Right cardiac atrium (tissue), 5 donors: ENCODE data around the gene CASP8AP2. TPM values are rescaled to one million over a fixed set of nuclear protein-coding genes. Genes with fewer than 3 reads are reported as not detected.

ENCODE experiments used
- ATAC-seq, 2 donors: fragments of 200-7000 bp; cut with Tn5 transposase; one replicate each; pipeline versions ENCODE4 v1.8.0 to v1.9.1; 2020; ENCODE audit warnings: moderate library complexity in 2 of 2, mild to moderate bottlenecking in 1 of 2
- DNase-seq, 3 donors: peaks; one replicate each; pipeline ENCODE4 v3.0.0-alpha.2; 2020
- H3K27ac ChIP-seq: one replicate; pipeline ENCODE4 v1.5.1; 2013; ENCODE audit warnings: mild to moderate bottlenecking, low read length, control low read depth, moderate library complexity
- H3K27me3 ChIP-seq: one replicate; pipeline ENCODE4 v1.6.1; 2013; ENCODE audit not compliant: control insufficient read depth, insufficient read depth
- H3K4me1 ChIP-seq: one replicate; pipeline ENCODE4 v1.6.1; 2013; ENCODE audit warnings: low read length; ENCODE audit not compliant: control insufficient read depth, insufficient read depth
- H3K4me3 ChIP-seq: one replicate; pipeline ENCODE4 v1.5.1; 2013; ENCODE audit warnings: low read length, control low read depth
- H3K9me3 ChIP-seq: one replicate; pipeline ENCODE4 v1.6.1; 2013; ENCODE audit warnings: low read length; ENCODE audit not compliant: control insufficient read depth
- WGBS: extraction: QIAGEN DNeasy Blood & Tissue Kit; methylation state at CpG from one replicate; pipeline ENCODE4 v1.1.7; 2013; 5-methylcytosine and 5-hydroxymethylcytosine counted together
- intact Hi-C, 4 donors: fragments of 100-400 bp; cut with DNase I; formaldehyde crosslinking; loops; one replicate each; pipeline versions ENCODE4 v1.11.0 to v1.14.0; 2022 to 2023
- polyA plus RNA-seq: library from polyadenylated mRNA; stranded (reverse); fragments of 200-250 nt; gene quantifications from one replicate; pipeline ENCODE4 v1.2.3, GENCODE V29; 2013
- total RNA-seq, 4 donors: library from RNA; stranded (reverse); fragmentation: NEBNext Ultra II Directional; extraction: Animal tissue kit (Norgen Biotek cat#: 25700); gene quantifications; one replicate each; pipeline ENCODE4 v1.2.1, GENCODE V29; 2021
- donor health status: healthy with polysubstance abuse.
- donor health status: DM: no; HTN: yes; CAD: no.
- donor health status: DM: no; HTN: no; CAD: no.
- donor health status: DM: no; HTN: yes; CAD: no; lungs with severe emphysema.
- donor health status: DM: yes; HTN: yes; CAD: no.

CASP8AP2 gene
- total and polyA plus RNA-seq, 5 donors = 5.0 to 16.0 (median 14.7) TPM

- no peaks in the 10 kb centered on the region for H3K27me3 ChIP-seq
- 73% methylated on average over 3 of the region's 3 CpGs for WGBS
- no peak overlapping the region for H3K4me3 ChIP-seq
- ATAC-seq (no peak), DNase-seq (no peak)
- intact Hi-C loops = no loop called here
- no peaks in the 10 kb centered on the region for H3K4me1 ChIP-seq
- H3K9me3 ChIP-seq = no peaks in the 10 kb centered on the region
- no peak overlapping the region for H3K27ac ChIP-seq
Measured at GRCh38 chr6:89917801-89918366, 88.2 kb downstream of the CASP8AP2 start.

Other genes starting within 250 kb of the CASP8AP2 start
- gene LYRM2, start 191.1 kb upstream of the CASP8AP2 start, total RNA-seq = 10 to 100 TPM; 38.0 to 48.7 (median 41.7) TPM
- gene LYRM2, start 191.1 kb upstream of the CASP8AP2 start, polyA plus RNA-seq = 25.9 TPM
- 10 to 100 TPM; 23.4 to 29.6 (median 24.8) TPM for gene MDN1, start 10.1 kb upstream of the CASP8AP2 start, total RNA-seq
- 15.4 TPM for gene MDN1, start 10.1 kb upstream of the CASP8AP2 start, polyA plus RNA-seq
- not detected for gene GJA10, start 64.6 kb downstream of the CASP8AP2 start, total RNA-seq
- gene GJA10, start 64.6 kb downstream of the CASP8AP2 start, polyA plus RNA-seq = not detected